ENCODE measurements around the gene PCDHA2.
"Not testable (repeated sequence)": the region's sequence is repeated elsewhere in the genome, so short reads cannot be mapped to it uniquely, and the experiment has no call there.

Gene PCDHA2

DNA sequence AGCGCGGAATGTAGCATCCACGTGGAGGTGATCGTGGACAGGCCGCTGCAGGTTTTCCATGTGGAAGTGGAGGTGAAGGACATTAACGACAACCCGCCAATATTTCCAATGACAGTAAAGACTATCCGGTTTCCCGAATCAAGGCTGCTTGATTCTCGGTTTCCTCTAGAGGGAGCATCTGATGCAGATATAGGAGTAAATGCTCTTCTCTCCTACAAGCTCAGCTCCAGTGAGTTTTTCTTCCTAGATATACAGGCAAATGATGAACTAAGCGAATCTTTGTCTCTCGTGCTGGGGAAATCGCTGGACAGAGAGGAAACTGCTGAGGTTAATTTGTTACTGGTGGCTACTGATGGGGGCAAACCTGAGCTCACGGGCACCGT is 598 bp downstream of the PCDHA2 start:
- no peak for TF ChIP-seq PAX5 (IDR thresholded peaks at IDR 0.05; ENCODE audit: insufficient read depth, low read length, severe bottlenecking)
- no peak for TF ChIP-seq TAF1 (IDR thresholded peaks at IDR 0.05; ENCODE audit: low read depth, low read length)
- no peak for TF ChIP-seq POLR2AphosphoS5 (IDR thresholded peaks at IDR 0.05; ENCODE audit: low read depth, low read length)
- no peak for TF ChIP-seq POU2F2 (IDR thresholded peaks at IDR 0.05; ENCODE audit: low read depth, low read length)
- no peak for TF ChIP-seq SPI1 (IDR thresholded peaks at IDR 0.05; ENCODE audit: low read depth, low read length)
- no peak for TF ChIP-seq POLR2A (IDR thresholded peaks at IDR 0.05; ENCODE audit: low read depth, low read length)
- FAIRE-seq (no peak), DNase-seq (ENCODE audit: insufficient read length, low spot score) (no peak)

DNA sequence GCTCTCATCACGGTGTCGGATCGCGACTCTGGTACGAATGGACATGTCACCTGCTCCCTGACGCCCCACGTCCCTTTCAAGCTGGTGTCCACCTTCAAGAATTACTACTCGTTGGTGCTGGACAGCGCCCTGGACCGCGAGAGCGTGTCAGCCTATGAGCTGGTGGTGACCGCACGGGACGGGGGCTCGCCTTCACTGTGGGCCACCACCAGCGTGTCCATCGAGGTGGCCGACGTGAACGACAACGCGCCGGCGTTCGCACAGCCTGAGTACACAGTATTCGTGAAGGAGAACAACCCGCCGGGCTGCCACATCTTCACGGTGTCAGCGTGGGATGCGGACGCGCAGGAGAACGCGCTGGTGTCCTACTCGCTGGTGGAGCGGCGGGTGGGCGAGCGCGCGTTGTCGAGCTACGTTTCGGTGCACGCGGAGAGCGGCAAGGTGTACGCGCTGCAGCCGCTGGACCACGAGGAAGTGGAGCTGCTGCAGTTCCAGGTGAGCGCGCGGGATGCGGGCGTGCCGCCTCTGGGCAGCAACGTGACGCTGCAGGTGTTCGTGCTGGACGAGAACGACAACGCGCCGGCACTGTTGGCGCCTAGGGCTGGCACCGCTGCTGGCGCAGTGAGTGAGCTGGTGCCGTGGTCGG is 1.5 kb downstream of the PCDHA2 start:
- FAIRE-seq; DNase-seq (ENCODE audit: insufficient read length, low spot score): not testable (repeated sequence)

DNA sequence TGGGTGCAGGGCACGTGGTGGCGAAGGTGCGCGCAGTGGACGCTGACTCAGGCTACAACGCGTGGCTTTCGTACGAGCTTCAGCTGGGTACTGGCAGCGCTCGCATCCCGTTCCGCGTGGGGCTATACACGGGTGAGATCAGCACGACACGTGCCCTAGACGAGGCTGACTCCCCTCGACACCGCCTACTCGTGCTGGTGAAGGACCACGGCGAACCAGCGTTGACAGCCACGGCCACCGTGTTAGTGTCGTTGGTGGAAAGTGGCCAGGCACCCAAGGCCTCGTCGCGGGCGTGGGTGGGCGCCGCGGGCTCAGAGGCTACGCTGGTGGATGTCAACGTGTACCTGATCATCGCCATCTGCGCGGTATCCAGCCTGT is 2.1 kb downstream of the PCDHA2 start:
- DNase-seq (ENCODE audit: insufficient read length, low spot score): no peak
- TF ChIP-seq SPI1 (IDR thresholded peaks at IDR 0.05; ENCODE audit: low read depth, low read length) (no peak), PAX5 (IDR thresholded peaks at IDR 0.05; ENCODE audit: insufficient read depth, low read length, severe bottlenecking) (no peak), TAF1 (IDR thresholded peaks at IDR 0.05; ENCODE audit: low read depth, low read length) (no peak), POLR2A (IDR thresholded peaks at IDR 0.05; ENCODE audit: low read depth, low read length) (no peak), POU2F2 (IDR thresholded peaks at IDR 0.05; ENCODE audit: low read depth, low read length) (no peak), POLR2AphosphoS5 (IDR thresholded peaks at IDR 0.05; ENCODE audit: low read depth, low read length) (no peak)
- no peak for FAIRE-seq

DNA sequence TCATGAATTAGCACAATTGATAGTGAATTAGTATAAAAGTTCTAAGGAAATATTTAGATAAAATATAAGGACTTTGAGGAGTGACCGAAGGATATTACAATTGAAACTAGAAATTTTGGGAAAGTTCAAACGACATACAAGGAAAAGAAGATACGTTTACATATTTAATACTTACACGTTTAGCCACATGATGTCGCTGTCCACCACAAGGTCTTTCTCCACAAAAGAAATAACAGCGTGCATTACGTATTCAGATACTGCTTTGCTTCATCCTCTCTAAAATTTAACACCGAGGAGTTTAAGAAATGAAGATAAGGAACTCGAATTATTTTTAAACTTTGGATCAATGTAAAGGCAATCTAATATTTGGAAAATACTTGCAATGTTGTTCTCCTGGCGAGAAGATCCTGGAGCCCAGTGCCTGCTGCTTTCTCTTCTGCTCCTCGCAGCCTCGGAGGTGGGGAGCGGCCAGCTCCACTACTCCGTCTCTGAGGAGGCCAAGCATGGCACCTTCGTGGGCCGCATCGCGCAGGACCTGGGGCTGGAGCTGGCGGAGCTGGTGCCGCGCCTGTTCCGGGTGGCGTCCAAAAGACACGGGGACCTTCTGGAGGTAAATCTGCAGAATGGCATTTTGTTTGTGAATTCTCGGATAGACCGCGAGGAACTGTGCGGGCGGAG is 6.3 kb downstream of the PCDHA2 start, which contains the start of gene PCDHA3:
TSS of gene PCDHA3 (plus strand) at position 242 of the 678 bp plus-strand sequence.
- no peak for DNase-seq (ENCODE audit: insufficient read length, low spot score)
- TF ChIP-seq POLR2A (IDR thresholded peaks at IDR 0.05; ENCODE audit: low read depth, low read length) (no peak), POLR2AphosphoS5 (IDR thresholded peaks at IDR 0.05; ENCODE audit: low read depth, low read length) (no peak), TAF1 (IDR thresholded peaks at IDR 0.05; ENCODE audit: low read depth, low read length) (no peak), PAX5 (IDR thresholded peaks at IDR 0.05; ENCODE audit: insufficient read depth, low read length, severe bottlenecking) (no peak), SPI1 (IDR thresholded peaks at IDR 0.05; ENCODE audit: low read depth, low read length) (no peak), POU2F2 (IDR thresholded peaks at IDR 0.05; ENCODE audit: low read depth, low read length) (no peak)
- FAIRE-seq: no peak

- no peak for FAIRE-seq
- TF ChIP-seq SPI1 (IDR thresholded peaks at IDR 0.05; ENCODE audit: low read depth, low read length) (no peak), TAF1 (IDR thresholded peaks at IDR 0.05; ENCODE audit: low read depth, low read length) (no peak), POLR2AphosphoS5 (IDR thresholded peaks at IDR 0.05; ENCODE audit: low read depth, low read length) (no peak), POLR2A (IDR thresholded peaks at IDR 0.05; ENCODE audit: low read depth, low read length) (no peak), POU2F2 (IDR thresholded peaks at IDR 0.05; ENCODE audit: low read depth, low read length) (no peak), PAX5 (IDR thresholded peaks at IDR 0.05; ENCODE audit: insufficient read depth, low read length, severe bottlenecking) (no peak)
- no peak for DNase-seq (ENCODE audit: insufficient read length, low spot score)
Observed at GRCh38 chr5:140801494-140801841, 6.8 kb downstream of the PCDHA2 start.

DNA sequence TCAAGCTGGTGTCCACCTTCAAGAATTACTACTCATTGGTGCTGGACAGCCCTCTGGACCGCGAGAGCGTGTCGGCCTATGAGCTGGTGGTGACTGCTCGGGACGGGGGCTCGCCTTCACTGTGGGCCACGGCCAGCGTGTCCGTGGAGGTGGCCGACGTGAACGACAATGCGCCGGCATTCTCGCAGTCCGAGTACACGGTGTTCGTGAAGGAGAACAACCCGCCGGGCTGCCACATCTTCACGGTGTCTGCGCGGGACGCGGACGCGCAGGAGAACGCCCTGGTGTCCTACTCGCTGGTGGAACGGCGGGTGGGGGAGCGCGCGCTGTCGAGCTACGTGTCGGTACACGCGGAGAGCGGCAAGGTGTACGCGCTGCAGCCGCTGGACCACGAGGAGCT is 7.7 kb downstream of the PCDHA2 start:
- FAIRE-seq; DNase-seq (ENCODE audit: insufficient read length, low spot score): not testable (repeated sequence)

DNA sequence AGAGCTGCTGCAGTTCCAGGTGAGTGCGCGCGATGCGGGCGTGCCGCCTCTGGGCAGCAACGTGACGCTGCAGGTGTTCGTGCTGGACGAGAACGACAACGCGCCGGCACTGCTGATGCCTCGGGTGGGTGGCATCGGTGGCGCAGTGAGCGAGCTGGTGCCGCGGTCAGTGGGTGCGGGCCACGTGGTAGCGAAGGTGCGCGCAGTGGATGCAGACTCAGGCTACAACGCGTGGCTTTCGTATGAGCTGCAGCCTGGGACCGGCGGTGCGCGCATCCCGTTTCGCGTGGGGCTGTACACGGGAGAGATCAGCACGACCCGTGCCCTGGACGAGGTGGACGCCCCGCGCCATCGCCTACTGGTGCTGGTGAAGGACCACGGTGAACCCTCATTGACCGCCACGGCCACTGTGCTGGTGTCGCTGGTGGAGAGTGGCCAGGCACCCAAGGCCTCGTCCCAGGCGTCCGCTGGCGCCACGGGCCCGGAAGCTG is 8.2 kb downstream of the PCDHA2 start:
- no peak for TF ChIP-seq PAX5 (IDR thresholded peaks at IDR 0.05; ENCODE audit: insufficient read depth, low read length, severe bottlenecking)
- no peak for TF ChIP-seq TAF1 (IDR thresholded peaks at IDR 0.05; ENCODE audit: low read depth, low read length)
- TF ChIP-seq POU2F2 (IDR thresholded peaks at IDR 0.05; ENCODE audit: low read depth, low read length): no peak
- TF ChIP-seq POLR2A (IDR thresholded peaks at IDR 0.05; ENCODE audit: low read depth, low read length): no peak
- no peak for TF ChIP-seq SPI1 (IDR thresholded peaks at IDR 0.05; ENCODE audit: low read depth, low read length)
- TF ChIP-seq POLR2AphosphoS5 (IDR thresholded peaks at IDR 0.05; ENCODE audit: low read depth, low read length): no peak
- DNase-seq (ENCODE audit: insufficient read length, low spot score) (no peak), FAIRE-seq (no peak)

DNA sequence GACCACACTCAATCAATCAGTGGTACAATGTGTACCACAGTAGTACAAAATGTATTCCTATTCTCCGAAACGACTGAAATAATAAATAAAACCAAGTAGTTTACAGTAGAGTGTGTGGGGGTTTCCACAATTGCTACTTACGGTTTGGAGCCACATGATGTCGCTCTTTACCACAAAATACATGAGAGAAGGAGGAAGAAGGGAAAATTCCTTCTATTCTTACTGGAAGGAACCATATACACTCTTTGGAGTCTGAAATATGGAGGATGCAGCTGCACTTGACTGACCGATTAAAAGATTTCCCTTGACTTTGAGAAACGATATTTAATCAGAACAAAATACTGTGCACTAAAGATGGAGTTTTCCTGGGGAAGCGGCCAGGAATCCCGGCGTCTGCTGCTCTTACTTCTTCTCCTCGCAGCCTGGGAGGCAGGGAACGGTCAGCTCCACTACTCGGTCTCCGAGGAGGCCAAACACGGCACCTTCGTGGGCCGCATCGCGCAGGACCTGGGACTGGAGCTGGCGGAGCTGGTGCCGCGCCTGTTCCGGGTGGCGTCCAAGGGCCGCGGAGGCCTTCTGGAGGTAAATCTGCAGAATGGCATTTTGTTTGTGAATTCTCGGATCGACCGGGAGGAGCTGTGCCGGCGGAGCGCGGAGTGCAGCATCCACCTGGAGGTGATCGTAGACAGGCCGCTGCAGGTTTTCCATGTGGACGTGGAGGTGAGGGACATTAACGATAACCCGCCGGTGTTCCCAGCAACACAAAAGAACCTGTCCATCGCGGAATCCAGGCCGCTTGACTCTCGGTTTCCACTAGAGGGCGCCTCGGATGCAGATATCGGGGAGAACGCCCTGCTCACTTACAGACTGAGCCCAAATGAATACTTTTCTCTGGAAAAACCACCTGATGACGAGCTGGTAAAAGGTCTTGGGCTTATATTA is 12.5 kb downstream of the PCDHA2 start, which contains the start of gene PCDHA4:
TSS of gene PCDHA4 (plus strand) at position 235 of the 942 bp plus-strand sequence.
- no peak for DNase-seq (ENCODE audit: insufficient read length, low spot score)
- TF ChIP-seq SPI1 (IDR thresholded peaks at IDR 0.05; ENCODE audit: low read depth, low read length) (no peak), PAX5 (IDR thresholded peaks at IDR 0.05; ENCODE audit: insufficient read depth, low read length, severe bottlenecking) (no peak), POLR2AphosphoS5 (IDR thresholded peaks at IDR 0.05; ENCODE audit: low read depth, low read length) (no peak)
- no peak for FAIRE-seq

DNA sequence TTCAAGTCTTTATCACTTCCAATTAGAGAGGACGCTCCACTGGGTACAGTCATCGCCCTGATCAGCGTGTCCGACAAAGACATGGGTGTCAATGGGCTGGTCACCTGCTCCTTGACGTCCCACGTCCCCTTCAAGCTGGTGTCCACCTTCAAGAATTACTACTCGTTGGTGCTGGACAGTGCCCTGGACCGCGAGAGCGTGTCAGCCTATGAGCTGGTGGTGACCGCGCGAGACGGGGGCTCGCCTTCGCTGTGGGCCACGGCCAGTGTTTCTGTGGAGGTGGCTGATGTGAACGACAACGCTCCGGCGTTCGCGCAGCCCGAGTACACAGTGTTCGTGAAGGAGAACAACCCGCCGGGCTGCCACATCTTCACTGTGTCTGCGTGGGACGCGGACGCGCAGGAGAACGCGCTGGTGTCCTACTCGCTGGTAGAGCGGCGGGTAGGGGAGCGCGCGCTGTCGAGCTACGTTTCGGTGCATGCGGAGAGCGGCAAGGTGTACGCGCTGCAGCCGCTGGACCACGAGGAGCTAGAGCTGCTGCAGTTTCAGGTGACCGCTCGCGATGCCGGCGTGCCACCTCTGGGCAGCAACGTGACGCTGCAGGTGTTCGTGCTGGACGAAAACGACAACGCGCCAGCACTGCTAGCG is 13.7 kb downstream of the PCDHA2 start:
- FAIRE-seq: not testable (repeated sequence)

More for the DNA sequence above, 13.7 kb downstream of the PCDHA2 start:
- DNase-seq (ENCODE audit: insufficient read length, low spot score): not testable (repeated sequence)
